ENCODE data around the gene ZSCAN12. TPM values are rescaled to one million over a fixed set of nuclear protein-coding genes. Genes with fewer than 3 reads are reported as not detected.

Gene ZSCAN12
- total and polyA plus RNA-seq, 2 experiments from 2014 or later = 2.0 to 7.3 TPM

- no peaks in the 10 kb centered on the region for H3K27me3 ChIP-seq (ENCODE audit: insufficient read depth)
- H3K27ac ChIP-seq (ENCODE audit: low read depth) = no peak overlapping the region
- H2AFZ ChIP-seq = no peak overlapping the region
- H3K4me2 ChIP-seq = no peak overlapping the region
- DNase-seq (ENCODE audit: low spot score) (no peak), ATAC-seq (no peak)
- no peaks in the 10 kb centered on the region for H3K9me2 ChIP-seq (ENCODE audit: insufficient read depth)
- H3K36me3 ChIP-seq (ENCODE audit: insufficient read depth) = no peaks in the 10 kb centered on the region
- peaks cover 15% of the 10 kb centered on the region for H3K36me3 Mint-ChIP-seq (ENCODE audit: low read depth)
- no peaks in the 10 kb centered on the region for H3F3A ChIP-seq (replicated peaks; ENCODE audit: low read depth)
- no peaks in the 10 kb centered on the region for H3K4me1 Mint-ChIP-seq
- no peaks in the 10 kb centered on the region for H3K27me3 Mint-ChIP-seq (ENCODE audit: insufficient read depth, low read depth, poor library complexity)
- no peak overlapping the region for H3K4me3 ChIP-seq
- no peak overlapping the region for H3K4me3 Mint-ChIP-seq
- TF ChIP-seq JUNB (IDR thresholded peaks at IDR 0.05; ENCODE audit: unreplicated experiment) = no peak
- TF ChIP-seq CREB1 (CRISPR knock-in tag; IDR thresholded peaks at IDR 0.05; ENCODE audit: low read depth) = no peak
- no peak for TF ChIP-seq POLR2AphosphoS5 (IDR thresholded peaks at IDR 0.05; ENCODE audit: low read depth)
- no peak for TF ChIP-seq REST (IDR thresholded peaks at IDR 0.05; ENCODE audit: unreplicated experiment)
- no peak for TF ChIP-seq ZNF114 (CRISPR knock-in tag; IDR thresholded peaks at IDR 0.05)
- TF ChIP-seq ETS1 (IDR thresholded peaks at IDR 0.05) = no peak
- TF ChIP-seq STAT1 (IDR thresholded peaks at IDR 0.05; ENCODE audit: unreplicated experiment) = no peak
- TF ChIP-seq EZH2 (IDR thresholded peaks at IDR 0.05; ENCODE audit: low read depth, unreplicated experiment) = no peak
- no peak for TF ChIP-seq EZH2phosphoT487 (IDR thresholded peaks at IDR 0.05; ENCODE audit: unreplicated experiment)
- TF ChIP-seq ZNF331 (CRISPR knock-in tag; IDR thresholded peaks at IDR 0.05; ENCODE audit: low read depth) = no peak
- TF ChIP-seq, protein P1, sequence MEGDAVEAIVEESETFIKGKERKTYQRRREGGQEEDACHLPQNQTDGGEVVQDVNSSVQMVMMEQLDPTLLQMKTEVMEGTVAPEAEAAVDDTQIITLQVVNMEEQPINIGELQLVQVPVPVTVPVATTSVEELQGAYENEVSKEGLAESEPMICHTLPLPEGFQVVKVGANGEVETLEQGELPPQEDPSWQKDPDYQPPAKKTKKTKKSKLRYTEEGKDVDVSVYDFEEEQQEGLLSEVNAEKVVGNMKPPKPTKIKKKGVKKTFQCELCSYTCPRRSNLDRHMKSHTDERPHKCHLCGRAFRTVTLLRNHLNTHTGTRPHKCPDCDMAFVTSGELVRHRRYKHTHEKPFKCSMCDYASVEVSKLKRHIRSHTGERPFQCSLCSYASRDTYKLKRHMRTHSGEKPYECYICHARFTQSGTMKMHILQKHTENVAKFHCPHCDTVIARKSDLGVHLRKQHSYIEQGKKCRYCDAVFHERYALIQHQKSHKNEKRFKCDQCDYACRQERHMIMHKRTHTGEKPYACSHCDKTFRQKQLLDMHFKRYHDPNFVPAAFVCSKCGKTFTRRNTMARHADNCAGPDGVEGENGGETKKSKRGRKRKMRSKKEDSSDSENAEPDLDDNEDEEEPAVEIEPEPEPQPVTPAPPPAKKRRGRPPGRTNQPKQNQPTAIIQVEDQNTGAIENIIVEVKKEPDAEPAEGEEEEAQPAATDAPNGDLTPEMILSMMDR (conservative IDR thresholded peaks at IDR 0.05; ENCODE audit: low read depth in 2 of 2) = no peak
- TF ChIP-seq NANOG (IDR thresholded peaks at IDR 0.05; ENCODE audit: borderline replicate concordance) = no peak
- TF ChIP-seq, protein P2, sequence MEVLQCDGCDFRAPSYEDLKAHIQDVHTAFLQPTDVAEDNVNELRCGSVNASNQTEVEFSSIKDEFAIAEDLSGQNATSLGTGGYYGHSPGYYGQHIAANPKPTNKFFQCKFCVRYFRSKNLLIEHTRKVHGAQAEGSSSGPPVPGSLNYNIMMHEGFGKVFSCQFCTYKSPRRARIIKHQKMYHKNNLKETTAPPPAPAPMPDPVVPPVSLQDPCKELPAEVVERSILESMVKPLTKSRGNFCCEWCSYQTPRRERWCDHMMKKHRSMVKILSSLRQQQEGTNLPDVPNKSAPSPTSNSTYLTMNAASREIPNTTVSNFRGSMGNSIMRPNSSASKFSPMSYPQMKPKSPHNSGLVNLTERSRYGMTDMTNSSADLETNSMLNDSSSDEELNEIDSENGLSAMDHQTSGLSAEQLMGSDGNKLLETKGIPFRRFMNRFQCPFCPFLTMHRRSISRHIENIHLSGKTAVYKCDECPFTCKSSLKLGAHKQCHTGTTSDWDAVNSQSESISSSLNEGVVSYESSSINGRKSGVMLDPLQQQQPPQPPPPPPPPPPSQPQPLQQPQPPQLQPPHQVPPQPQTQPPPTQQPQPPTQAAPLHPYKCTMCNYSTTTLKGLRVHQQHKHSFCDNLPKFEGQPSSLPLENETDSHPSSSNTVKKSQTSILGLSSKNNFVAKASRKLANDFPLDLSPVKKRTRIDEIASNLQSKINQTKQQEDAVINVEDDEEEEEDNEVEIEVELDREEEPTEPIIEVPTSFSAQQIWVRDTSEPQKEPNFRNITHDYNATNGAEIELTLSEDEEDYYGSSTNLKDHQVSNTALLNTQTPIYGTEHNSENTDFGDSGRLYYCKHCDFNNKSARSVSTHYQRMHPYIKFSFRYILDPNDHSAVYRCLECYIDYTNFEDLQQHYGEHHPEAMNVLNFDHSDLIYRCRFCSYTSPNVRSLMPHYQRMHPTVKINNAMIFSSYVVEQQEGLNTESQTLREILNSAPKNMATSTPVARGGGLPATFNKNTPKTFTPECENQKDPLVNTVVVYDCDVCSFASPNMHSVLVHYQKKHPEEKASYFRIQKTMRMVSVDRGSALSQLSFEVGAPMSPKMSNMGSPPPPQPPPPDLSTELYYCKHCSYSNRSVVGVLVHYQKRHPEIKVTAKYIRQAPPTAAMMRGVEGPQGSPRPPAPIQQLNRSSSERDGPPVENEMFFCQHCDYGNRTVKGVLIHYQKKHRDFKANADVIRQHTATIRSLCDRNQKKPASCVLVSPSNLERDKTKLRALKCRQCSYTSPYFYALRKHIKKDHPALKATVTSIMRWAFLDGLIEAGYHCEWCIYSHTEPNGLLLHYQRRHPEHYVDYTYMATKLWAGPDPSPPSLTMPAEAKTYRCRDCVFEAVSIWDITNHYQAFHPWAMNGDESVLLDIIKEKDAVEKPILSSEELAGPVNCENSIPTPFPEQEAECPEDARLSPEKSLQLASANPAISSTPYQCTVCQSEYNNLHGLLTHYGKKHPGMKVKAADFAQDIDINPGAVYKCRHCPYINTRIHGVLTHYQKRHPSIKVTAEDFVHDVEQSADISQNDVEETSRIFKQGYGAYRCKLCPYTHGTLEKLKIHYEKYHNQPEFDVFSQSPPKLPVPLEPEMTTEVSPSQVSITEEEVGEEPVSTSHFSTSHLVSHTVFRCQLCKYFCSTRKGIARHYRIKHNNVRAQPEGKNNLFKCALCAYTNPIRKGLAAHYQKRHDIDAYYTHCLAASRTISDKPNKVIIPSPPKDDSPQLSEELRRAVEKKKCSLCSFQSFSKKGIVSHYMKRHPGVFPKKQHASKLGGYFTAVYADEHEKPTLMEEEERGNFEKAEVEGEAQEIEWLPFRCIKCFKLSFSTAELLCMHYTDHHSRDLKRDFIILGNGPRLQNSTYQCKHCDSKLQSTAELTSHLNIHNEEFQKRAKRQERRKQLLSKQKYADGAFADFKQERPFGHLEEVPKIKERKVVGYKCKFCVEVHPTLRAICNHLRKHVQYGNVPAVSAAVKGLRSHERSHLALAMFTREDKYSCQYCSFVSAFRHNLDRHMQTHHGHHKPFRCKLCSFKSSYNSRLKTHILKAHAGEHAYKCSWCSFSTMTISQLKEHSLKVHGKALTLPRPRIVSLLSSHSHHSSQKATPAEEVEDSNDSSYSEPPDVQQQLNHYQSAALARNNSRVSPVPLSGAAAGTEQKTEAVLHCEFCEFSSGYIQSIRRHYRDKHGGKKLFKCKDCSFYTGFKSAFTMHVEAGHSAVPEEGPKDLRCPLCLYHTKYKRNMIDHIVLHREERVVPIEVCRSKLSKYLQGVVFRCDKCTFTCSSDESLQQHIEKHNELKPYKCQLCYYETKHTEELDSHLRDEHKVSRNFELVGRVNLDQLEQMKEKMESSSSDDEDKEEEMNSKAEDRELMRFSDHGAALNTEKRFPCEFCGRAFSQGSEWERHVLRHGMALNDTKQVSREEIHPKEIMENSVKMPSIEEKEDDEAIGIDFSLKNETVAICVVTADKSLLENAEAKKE (CRISPR knock-in tag; IDR thresholded peaks at IDR 0.05) = no peak
- H3K79me2 ChIP-seq (replicated peaks; ENCODE audit: insufficient read depth) = no peaks in the 10 kb centered on the region
- H3K27ac Mint-ChIP-seq = no peak overlapping the region
- H3K9me3 Mint-ChIP-seq = 0 out of 3 replicates have a peak, but pooled peaks cover 6% of the 10 kb centered on the region
- peaks cover 3% of the 10 kb centered on the region; the same call in 1 of the 2 replicates for H4K20me1 ChIP-seq (replicated peaks; ENCODE audit: insufficient read depth)
- H3K4me1 ChIP-seq (ENCODE audit: insufficient read depth) = no peaks in the 10 kb centered on the region
Observed at GRCh38 chr6:28425944-28426541, 26.5 kb upstream of the ZSCAN12 start.

All from GM23338 (cell line).